Ishikawa (cell line): ENCODE measurements around the gene RABL6.

Source experiments
- CEBPB ChIP-seq: IDR thresholded peaks from 2 replicates; pipeline ENCODE4 v1.6.1; 2012
- CREB1 ChIP-seq: IDR thresholded peaks from 2 replicates; pipeline ENCODE4 v1.6.1; 2012; ENCODE audit warnings: low read depth
- EGR1 ChIP-seq: IDR thresholded peaks from 2 replicates; pipeline ENCODE4 v1.6.1; 2012
- EP300 ChIP-seq: IDR thresholded peaks from 2 replicates; pipeline ENCODE4 v1.6.1; 2012; ENCODE audit warnings: borderline replicate concordance
- FOXM1 ChIP-seq: IDR thresholded peaks from 2 replicates; pipeline ENCODE4 v1.6.1; 2012; ENCODE audit warnings: low read depth, borderline replicate concordance
- MAX ChIP-seq: IDR thresholded peaks from 2 replicates; pipeline ENCODE4 v1.6.1; 2012
- NFIC ChIP-seq: IDR thresholded peaks from 2 replicates; pipeline ENCODE4 v1.6.1; 2012
- RAD21 ChIP-seq: IDR thresholded peaks from 2 replicates; pipeline ENCODE4 v1.6.1; 2012; ENCODE audit warnings: low read depth
- TAF1 ChIP-seq: IDR thresholded peaks from 2 replicates; pipeline ENCODE4 v1.6.1; 2012; ENCODE audit warnings: low read depth, mild to moderate bottlenecking
- TCF12 ChIP-seq: IDR thresholded peaks from 2 replicates; pipeline ENCODE4 v1.6.1; 2012; ENCODE audit warnings: low read depth
- TEAD4 ChIP-seq: IDR thresholded peaks from 2 replicates; pipeline ENCODE4 v1.6.1; 2012
- YY1 ChIP-seq: IDR thresholded peaks from 2 replicates; pipeline ENCODE4 v1.6.1; 2012; ENCODE audit warnings: low read depth
- ZBTB7A ChIP-seq: IDR thresholded peaks from 2 replicates; pipeline ENCODE4 v1.6.1; 2012; ENCODE audit warnings: low read depth
- TF ChIP-seq, protein P1 (sequence below): IDR thresholded peaks from 2 replicates; pipeline ENCODE4 v1.6.1; 2012; ENCODE audit warnings: low read depth, mild to moderate bottlenecking
- TF ChIP-seq, protein P2 (sequence below): IDR thresholded peaks from 2 replicates; pipeline ENCODE4 v1.6.1; 2012

Gene RABL6

DNA sequence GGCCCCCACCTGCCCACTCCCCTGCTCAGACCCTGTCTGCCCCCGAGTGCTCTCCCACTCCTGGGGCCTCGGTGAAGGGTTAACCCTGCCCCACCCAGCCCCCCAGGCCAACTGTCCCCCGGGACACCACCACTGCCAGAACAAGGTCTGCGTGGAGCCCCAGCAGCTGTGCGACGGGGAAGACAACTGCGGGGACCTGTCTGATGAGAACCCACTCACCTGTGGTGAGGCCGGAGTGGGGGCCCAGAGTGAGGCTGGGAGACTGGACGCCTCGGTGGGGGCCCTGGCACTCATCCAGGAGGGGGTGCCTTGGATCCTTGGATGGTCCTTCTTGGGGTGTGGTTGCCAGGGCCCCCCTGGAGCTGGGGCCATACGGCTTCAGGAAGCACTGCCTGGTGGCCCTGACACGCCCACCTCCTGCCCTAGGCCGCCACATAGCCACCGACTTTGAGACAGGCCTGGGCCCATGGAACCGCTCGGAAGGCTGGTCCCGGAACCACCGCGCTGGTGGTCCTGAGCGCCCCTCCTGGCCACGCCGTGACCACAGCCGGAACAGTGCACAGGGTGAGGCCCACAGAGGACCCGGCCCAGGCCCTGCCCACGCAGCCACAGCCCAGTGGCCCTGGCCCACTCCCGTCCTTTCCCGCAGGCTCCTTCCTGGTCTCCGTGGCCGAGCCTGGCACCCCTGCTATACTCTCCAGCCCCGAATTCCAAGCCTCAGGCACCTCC is 46.5 kb downstream of the RABL6 start:
- TF ChIP-seq YY1: no peak
- TF ChIP-seq FOXM1: no peak
- no peak for TF ChIP-seq MAX
- TF ChIP-seq, protein P1, sequence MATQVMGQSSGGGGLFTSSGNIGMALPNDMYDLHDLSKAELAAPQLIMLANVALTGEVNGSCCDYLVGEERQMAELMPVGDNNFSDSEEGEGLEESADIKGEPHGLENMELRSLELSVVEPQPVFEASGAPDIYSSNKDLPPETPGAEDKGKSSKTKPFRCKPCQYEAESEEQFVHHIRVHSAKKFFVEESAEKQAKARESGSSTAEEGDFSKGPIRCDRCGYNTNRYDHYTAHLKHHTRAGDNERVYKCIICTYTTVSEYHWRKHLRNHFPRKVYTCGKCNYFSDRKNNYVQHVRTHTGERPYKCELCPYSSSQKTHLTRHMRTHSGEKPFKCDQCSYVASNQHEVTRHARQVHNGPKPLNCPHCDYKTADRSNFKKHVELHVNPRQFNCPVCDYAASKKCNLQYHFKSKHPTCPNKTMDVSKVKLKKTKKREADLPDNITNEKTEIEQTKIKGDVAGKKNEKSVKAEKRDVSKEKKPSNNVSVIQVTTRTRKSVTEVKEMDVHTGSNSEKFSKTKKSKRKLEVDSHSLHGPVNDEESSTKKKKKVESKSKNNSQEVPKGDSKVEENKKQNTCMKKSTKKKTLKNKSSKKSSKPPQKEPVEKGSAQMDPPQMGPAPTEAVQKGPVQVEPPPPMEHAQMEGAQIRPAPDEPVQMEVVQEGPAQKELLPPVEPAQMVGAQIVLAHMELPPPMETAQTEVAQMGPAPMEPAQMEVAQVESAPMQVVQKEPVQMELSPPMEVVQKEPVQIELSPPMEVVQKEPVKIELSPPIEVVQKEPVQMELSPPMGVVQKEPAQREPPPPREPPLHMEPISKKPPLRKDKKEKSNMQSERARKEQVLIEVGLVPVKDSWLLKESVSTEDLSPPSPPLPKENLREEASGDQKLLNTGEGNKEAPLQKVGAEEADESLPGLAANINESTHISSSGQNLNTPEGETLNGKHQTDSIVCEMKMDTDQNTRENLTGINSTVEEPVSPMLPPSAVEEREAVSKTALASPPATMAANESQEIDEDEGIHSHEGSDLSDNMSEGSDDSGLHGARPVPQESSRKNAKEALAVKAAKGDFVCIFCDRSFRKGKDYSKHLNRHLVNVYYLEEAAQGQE: no peak
- no peak for TF ChIP-seq TCF12
- no peak for TF ChIP-seq ZBTB7A
- TF ChIP-seq, protein P2, sequence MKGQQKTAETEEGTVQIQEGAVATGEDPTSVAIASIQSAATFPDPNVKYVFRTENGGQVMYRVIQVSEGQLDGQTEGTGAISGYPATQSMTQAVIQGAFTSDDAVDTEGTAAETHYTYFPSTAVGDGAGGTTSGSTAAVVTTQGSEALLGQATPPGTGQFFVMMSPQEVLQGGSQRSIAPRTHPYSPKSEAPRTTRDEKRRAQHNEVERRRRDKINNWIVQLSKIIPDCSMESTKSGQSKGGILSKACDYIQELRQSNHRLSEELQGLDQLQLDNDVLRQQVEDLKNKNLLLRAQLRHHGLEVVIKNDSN: no peak
- TF ChIP-seq EGR1: no peak
- no peak for TF ChIP-seq CEBPB
- TF ChIP-seq CREB1: no peak
- TF ChIP-seq TEAD4: no peak
- no peak for TF ChIP-seq TAF1
- TF ChIP-seq EP300: no peak
- no peak for TF ChIP-seq NFIC
- TF ChIP-seq RAD21: no peak

DNA sequence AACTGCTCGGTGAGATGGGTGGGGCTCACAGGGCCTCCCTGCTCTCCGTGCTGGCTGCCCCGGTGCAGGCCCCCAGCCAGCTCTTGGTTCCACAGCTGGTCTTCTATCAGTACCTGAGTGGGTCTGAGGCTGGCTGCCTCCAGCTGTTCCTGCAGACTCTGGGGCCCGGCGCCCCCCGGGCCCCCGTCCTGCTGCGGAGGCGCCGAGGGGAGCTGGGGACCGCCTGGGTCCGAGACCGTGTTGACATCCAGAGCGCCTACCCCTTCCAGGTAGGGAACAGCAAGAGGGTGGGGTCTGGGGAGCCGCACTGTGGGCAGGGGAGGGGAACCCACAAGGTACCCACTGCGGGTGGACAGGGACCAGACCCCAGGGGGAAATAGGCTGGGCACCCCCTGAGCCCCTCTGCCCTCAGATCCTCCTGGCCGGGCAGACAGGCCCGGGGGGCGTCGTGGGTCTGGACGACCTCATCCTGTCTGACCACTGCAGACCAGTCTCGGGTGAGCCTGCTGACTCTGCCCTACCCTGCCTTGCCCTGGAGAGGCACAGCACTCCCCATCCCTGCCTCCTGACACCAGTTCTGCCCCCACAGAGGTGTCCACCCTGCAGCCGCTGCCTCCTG is 47.2 kb downstream of the RABL6 start:
- TF ChIP-seq RAD21 (no peak), TEAD4 (no peak), CEBPB (no peak)
- TF ChIP-seq, protein P1: no peak
- TF ChIP-seq, protein P2: no peak

GRCh38 chr9:136855461-136856078 is 47.8 kb downstream of the RABL6 start:
- TF ChIP-seq FOXM1 (no peak), TCF12 (no peak), TEAD4 (no peak), EGR1 (no peak), EP300 (no peak)
- TF ChIP-seq, protein P2: no peak

DNA sequence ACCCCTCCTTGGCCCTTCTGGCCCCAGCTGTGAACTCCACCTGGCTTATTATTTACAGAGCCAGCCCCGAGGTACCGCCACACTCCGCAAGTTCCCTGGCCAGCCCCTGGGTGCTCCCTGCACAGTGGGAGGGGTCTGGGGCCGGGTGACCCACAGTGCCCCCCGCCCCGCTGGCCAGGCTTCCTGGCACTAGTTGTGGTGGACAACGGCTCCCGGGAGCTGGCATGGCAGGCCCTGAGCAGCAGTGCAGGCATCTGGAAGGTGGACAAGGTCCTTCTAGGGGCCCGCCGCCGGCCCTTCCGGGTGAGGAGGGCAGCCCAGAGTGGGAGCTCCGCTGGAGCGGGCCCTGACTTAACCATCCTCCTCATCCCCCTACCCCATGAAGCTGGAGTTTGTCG is 48.3 kb downstream of the RABL6 start:
- TF ChIP-seq EGR1: no peak
- TF ChIP-seq, protein P1: no peak
